Ovary (tissue), 3 donors: ENCODE measurements around the gene YTHDF1.

Source experiments
- EP300 ChIP-seq: sonication (generic); formaldehyde crosslinking; IDR thresholded peaks from one replicate; pipeline ENCODE4 v1.6.1; 2017; ENCODE audit warnings: antibody characterized with exemption
- POLR2A ChIP-seq: fragments of 450-650 bp; IDR thresholded peaks from one replicate; pipeline ENCODE4 v1.6.1; 2017; ENCODE audit warnings: antibody characterized with exemption, mild to moderate bottlenecking, moderate library complexity
- TF ChIP-seq, protein P1 (sequence below), 3 donors: fragments of 450-650 bp in 2 of 3; fragments of 200-600 bp in 1 of 3; IDR thresholded peaks; one replicate each; pipeline versions ENCODE4 v1.5.1 to v1.8.0; 2016 to 2022; ENCODE audit warnings: antibody characterized with exemption in 3 of 3, mild to moderate bottlenecking in 1 of 3
- donor health status: DM: no; HTN: no; CAD: no.

DNA sequence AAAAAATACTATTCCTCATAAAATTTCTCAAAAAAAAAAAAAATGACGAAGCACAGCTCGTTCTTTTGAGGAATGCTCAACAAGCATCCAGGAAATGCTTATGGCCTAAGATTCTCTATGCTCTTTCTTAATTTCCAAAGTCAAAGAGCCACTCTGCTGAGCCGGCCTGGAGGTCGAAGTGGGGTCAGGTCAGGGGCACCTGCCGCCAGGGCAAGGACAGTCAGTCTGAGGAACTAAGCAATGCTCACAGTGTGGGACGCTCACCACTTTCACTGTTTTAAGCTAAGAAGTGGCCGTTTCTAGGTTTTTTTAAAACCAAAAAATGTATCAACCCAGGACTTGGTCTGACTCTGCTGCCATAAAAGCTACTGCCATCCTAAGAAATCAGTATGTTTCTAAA lies 17.3 kb downstream of the YTHDF1 start:
- TF ChIP-seq POLR2A (no peak), EP300 (no peak)
- TF ChIP-seq, protein P1, sequence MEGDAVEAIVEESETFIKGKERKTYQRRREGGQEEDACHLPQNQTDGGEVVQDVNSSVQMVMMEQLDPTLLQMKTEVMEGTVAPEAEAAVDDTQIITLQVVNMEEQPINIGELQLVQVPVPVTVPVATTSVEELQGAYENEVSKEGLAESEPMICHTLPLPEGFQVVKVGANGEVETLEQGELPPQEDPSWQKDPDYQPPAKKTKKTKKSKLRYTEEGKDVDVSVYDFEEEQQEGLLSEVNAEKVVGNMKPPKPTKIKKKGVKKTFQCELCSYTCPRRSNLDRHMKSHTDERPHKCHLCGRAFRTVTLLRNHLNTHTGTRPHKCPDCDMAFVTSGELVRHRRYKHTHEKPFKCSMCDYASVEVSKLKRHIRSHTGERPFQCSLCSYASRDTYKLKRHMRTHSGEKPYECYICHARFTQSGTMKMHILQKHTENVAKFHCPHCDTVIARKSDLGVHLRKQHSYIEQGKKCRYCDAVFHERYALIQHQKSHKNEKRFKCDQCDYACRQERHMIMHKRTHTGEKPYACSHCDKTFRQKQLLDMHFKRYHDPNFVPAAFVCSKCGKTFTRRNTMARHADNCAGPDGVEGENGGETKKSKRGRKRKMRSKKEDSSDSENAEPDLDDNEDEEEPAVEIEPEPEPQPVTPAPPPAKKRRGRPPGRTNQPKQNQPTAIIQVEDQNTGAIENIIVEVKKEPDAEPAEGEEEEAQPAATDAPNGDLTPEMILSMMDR (IDR thresholded peaks at IDR 0.05), result no peak
